DOHH2 (cell line): ENCODE data around the gene PIWIL1.

Experiments
- H3F3A ChIP-seq: fragments of 200-600 bp; sonication (generic), shearing (Covaris generic); 2 replicates; pipeline ENCODE4 v1.6.0; 2016; ENCODE audit warnings: antibody characterized with exemption, mild to moderate bottlenecking; ENCODE audit not compliant: control insufficient read depth, insufficient read depth
- H3K27ac ChIP-seq: fragments of 200-600 bp; sonication (generic); 2 replicates; pipeline ENCODE4 v1.5.1; 2014; ENCODE audit warnings: low read depth, mild to moderate bottlenecking, low read length, moderate library complexity
- H3K27me3 ChIP-seq: fragments of 200-600 bp; sonication (generic); 2 replicates; pipeline ENCODE4 v1.6.1; 2014; ENCODE audit warnings: mild to moderate bottlenecking, low read length, mixed read lengths; ENCODE audit not compliant: control insufficient read depth
- H3K36me3 ChIP-seq: fragments of 200-600 bp; sonication (generic); 2 replicates; pipeline ENCODE4 v1.6.1; 2014; ENCODE audit warnings: mild to moderate bottlenecking, low read length, moderate library complexity, mixed read lengths; ENCODE audit not compliant: control insufficient read depth
- H3K4me1 ChIP-seq: fragments of 200-600 bp; sonication (generic); 2 replicates; pipeline ENCODE4 v1.6.1; 2014; ENCODE audit warnings: mild to moderate bottlenecking, low read length, mixed read lengths; ENCODE audit not compliant: control insufficient read depth
- H3K4me2 ChIP-seq: fragments of 200-600 bp; sonication (generic); 2 replicates; pipeline ENCODE4 v1.6.0; 2014; ENCODE audit warnings: mild to moderate bottlenecking, low read length, moderate library complexity
- H3K4me3 ChIP-seq: fragments of 200-600 bp; sonication (generic); 2 replicates; pipeline ENCODE4 v1.5.1; 2014; ENCODE audit warnings: mild to moderate bottlenecking, low read length, mixed read lengths
- H3K79me2 ChIP-seq: fragments of 200-600 bp; sonication (generic); 2 replicates; pipeline ENCODE4 v1.6.1; 2014; ENCODE audit warnings: mild to moderate bottlenecking, low read length, mixed read lengths; ENCODE audit not compliant: control insufficient read depth
- H3K9me2 ChIP-seq: fragments of 200-600 bp; sonication (generic); replicated peaks from 2 replicates; pipeline ENCODE4 v1.6.1; 2014; ENCODE audit warnings: mild to moderate bottlenecking, low read length, mixed read lengths; ENCODE audit not compliant: control insufficient read depth
- H3K9me3 ChIP-seq: fragments of 200-600 bp; sonication (generic); 2 replicates; pipeline ENCODE4 v1.6.1; 2014; ENCODE audit warnings: antibody characterized with exemption, low read length, mixed read lengths; ENCODE audit not compliant: control insufficient read depth, insufficient read depth
- H4K20me1 ChIP-seq: fragments of 200-600 bp; sonication (generic); 2 replicates; pipeline ENCODE4 v1.6.0; 2014; ENCODE audit warnings: low read depth, mild to moderate bottlenecking, antibody characterized with exemption, low read length, moderate library complexity; ENCODE audit not compliant: control insufficient read depth, insufficient read depth
- CTCF ChIP-seq: fragments of 200-600 bp; sonication (generic); IDR thresholded peaks from one replicate; pipeline ENCODE4 v1.5.1; 2014; ENCODE audit warnings: antibody characterized with exemption, mild to moderate bottlenecking, low read depth, low read length; ENCODE audit not compliant: poor library complexity, severe bottlenecking
- EZH2phosphoT487 ChIP-seq: fragments of 200-600 bp; sonication (generic); IDR thresholded peaks from 2 replicates; pipeline ENCODE4 v1.6.1; 2017; ENCODE audit warnings: borderline replicate concordance, mild to moderate bottlenecking, antibody characterized with exemption, low read length, moderate library complexity, mixed read lengths

The PIWIL1 gene

DNA sequence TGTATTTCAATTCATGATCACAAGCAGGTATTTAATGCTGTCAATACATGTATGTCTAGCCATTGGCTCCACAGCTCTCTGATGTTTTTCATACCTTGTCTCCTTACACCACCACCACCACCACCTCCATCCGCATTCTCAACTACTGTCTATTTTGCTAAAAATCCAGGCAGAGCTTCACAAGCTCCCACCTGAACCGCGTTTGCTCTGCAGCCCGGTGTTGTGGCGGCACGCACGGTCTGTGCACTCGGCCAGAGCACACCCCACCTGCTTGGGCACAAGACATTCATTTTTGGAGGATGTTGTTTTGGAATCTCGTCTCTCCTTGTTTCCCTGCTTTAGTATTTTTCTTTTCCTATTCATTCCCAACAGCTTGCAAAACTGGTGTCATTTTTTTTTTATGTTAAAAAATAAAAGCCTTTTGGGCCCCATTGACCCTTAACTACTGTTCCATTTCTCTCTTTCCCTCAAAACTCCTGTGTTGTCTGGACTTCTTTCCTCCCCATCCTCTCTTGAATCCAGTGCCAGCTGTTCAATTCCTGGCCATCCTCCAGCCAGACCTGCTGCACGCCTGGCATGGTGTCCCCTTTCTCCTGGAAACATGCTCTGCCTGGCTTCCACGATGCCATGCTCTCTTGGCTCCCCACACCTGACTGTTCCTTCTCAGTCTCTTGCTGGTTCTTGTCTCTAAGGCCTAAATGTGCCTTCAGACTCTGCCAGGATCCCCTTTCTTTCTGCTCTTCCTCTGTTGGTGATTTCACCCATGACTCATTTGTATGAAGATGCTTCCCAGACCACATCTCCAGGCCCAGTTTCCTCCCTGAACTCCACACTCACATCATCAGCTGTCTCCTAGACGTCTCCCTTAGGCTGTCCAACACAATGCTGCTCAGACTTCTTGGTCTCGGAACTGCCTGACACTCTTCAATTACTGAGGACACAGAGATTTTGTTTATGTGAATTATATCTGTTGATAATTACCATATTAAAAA lies 37.9 kb downstream of the PIWIL1 start:
- no peaks in the 10 kb centered on the region for H3K36me3 ChIP-seq
- H3K4me2 ChIP-seq = no peak overlapping the region
- no peak overlapping the region for H3K4me3 ChIP-seq
- H3K79me2 ChIP-seq = no peaks in the 10 kb centered on the region
- no peaks in the 10 kb centered on the region for H3F3A ChIP-seq
- no peak overlapping the region for H3K27ac ChIP-seq
- no peaks in the 10 kb centered on the region for H3K9me3 ChIP-seq
- no peaks in the 10 kb centered on the region for H3K4me1 ChIP-seq
- H3K27me3 ChIP-seq = no peaks in the 10 kb centered on the region
- H4K20me1 ChIP-seq = no peaks in the 10 kb centered on the region
- no peaks in the 10 kb centered on the region for H3K9me2 ChIP-seq
- TF ChIP-seq CTCF (no peak), EZH2phosphoT487 (no peak)

DNA sequence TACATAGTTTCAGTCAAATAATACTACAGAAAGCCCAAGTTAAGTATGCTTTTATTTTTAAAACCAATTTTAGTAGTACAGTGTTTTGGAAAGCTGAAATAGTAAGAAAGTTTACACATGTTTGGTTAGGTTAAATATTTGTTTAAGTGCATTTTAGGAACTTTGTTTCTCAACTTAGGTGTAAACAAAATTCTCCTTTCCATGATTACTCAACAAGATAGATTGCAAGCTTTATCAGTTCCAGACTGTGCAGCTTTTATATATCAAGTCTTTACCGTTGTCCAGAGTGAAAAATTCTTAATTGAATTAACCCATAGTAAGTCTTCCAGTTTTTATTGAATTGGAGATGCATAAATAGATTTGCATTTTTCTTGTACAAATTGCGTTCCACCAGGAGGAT lies 45.1 kb downstream of the PIWIL1 start:
- Histone ChIP-seq H3K36me3 (no peaks in the 10 kb centered on the region), H3K9me3 (peaks cover 14% of the 10 kb centered on the region), H3K4me3 (no peak overlapping the region)

DNA sequence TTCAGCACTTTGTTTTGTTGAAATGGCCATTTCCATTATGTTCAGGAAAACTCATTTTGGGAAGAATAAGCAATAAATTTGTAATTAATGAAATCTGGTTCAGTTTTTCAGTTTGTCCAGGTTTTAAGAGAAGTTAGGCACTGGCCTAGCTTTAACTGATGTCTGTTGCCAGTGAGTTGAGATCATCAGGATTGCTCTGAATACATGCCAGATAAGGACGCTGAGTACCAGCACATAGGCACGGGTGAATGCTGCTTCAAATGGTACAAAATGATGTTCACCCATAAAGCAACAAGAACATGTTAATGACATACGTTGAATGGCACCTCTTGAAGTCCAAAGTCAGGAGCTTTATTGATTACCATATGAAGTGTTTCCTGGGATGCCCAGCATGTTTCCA lies 46.5 kb downstream of the PIWIL1 start:
- no peaks in the 10 kb centered on the region for H3K4me1 ChIP-seq
- no peaks in the 10 kb centered on the region for H3K79me2 ChIP-seq
- no peaks in the 10 kb centered on the region for H3K9me2 ChIP-seq
- H3F3A ChIP-seq = peaks cover 28% of the 10 kb centered on the region
- H3K36me3 ChIP-seq = no peaks in the 10 kb centered on the region
- TF ChIP-seq CTCF = no peak
- no peak for TF ChIP-seq EZH2phosphoT487
- H4K20me1 ChIP-seq = no peaks in the 10 kb centered on the region
- no peak overlapping the region for H3K4me3 ChIP-seq
- H3K27me3 ChIP-seq = no peaks in the 10 kb centered on the region
- H3K4me2 ChIP-seq = no peak overlapping the region
- H3K9me3 ChIP-seq = peaks cover 21% of the 10 kb centered on the region
- H3K27ac ChIP-seq = no peak overlapping the region

More for the DNA sequence above, 45.1 kb downstream of the PIWIL1 start:
- no peak overlapping the region for H3K27ac ChIP-seq
- H3K4me2 ChIP-seq = no peak overlapping the region
- H3F3A ChIP-seq = peaks cover 14% of the 10 kb centered on the region
- TF ChIP-seq CTCF (no peak), EZH2phosphoT487 (no peak)
- H3K4me1 ChIP-seq = no peaks in the 10 kb centered on the region
- H3K79me2 ChIP-seq = no peaks in the 10 kb centered on the region
- H4K20me1 ChIP-seq = no peaks in the 10 kb centered on the region
- no peaks in the 10 kb centered on the region for H3K27me3 ChIP-seq
- H3K9me2 ChIP-seq = no peaks in the 10 kb centered on the region
